Esophagus muscularis mucosa (tissue), 4 donors: ENCODE measurements around the gene SREBF1.

Experiments used
- EP300 ChIP-seq: sonication (generic); formaldehyde crosslinking; IDR thresholded peaks from one replicate; pipeline ENCODE4 v1.6.1; 2017; ENCODE audit warnings: antibody characterized with exemption
- POLR2A ChIP-seq: fragments of 450-650 bp; IDR thresholded peaks from one replicate; pipeline ENCODE4 v1.6.1; 2017; ENCODE audit warnings: antibody characterized with exemption, moderate library complexity, mild to moderate bottlenecking, low read depth
- POLR2AphosphoS5 ChIP-seq, 2 donors: sonication (generic); formaldehyde crosslinking; IDR thresholded peaks; one replicate each; pipeline ENCODE4 v1.6.1; 2017; ENCODE audit warnings: antibody characterized with exemption in 2 of 2
- TF ChIP-seq, protein P1 (sequence below), 3 experiments: fragments of 200-600 bp in 2 of 3; fragments of 450-650 bp in 1 of 3; sonication (generic) in 2 of 3; IDR thresholded peaks; one replicate each; pipeline ENCODE4 v1.5.1; 2017 to 2019; ENCODE audit warnings: antibody characterized with exemption in 3 of 3, mild to moderate bottlenecking in 2 of 3, moderate library complexity in 1 of 3

DNA sequence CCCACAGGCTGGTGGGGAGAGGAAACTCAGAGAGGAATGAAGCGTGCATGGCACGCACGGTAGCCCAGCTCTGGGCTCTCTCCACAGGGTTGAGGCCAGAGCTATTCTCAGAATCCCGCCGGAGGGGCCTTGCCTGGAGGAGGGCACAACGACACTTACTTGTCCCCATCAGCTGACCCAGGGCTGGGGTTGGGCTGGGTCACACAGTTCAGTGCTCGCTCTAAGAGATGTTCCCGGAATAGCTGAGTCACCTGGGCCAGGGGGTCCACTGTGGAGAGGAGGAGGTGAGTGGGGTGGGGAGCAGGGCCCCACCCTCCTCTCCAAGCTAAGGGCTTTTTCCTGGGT lies 21.8 kb downstream of the SREBF1 start:
- TF ChIP-seq, protein P1, sequence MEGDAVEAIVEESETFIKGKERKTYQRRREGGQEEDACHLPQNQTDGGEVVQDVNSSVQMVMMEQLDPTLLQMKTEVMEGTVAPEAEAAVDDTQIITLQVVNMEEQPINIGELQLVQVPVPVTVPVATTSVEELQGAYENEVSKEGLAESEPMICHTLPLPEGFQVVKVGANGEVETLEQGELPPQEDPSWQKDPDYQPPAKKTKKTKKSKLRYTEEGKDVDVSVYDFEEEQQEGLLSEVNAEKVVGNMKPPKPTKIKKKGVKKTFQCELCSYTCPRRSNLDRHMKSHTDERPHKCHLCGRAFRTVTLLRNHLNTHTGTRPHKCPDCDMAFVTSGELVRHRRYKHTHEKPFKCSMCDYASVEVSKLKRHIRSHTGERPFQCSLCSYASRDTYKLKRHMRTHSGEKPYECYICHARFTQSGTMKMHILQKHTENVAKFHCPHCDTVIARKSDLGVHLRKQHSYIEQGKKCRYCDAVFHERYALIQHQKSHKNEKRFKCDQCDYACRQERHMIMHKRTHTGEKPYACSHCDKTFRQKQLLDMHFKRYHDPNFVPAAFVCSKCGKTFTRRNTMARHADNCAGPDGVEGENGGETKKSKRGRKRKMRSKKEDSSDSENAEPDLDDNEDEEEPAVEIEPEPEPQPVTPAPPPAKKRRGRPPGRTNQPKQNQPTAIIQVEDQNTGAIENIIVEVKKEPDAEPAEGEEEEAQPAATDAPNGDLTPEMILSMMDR (IDR thresholded peaks at IDR 0.05) = no peak
- TF ChIP-seq POLR2AphosphoS5 (IDR thresholded peaks at IDR 0.05) (no peak), EP300 (no peak), POLR2A (no peak)
